ENCODE measurements around the gene KIRREL3.

GRCh38 chr11:126926376-126926791 lies 74.2 kb downstream of the KIRREL3 start:
- TF ChIP-seq EP300 (IDR thresholded peaks at IDR 0.05) (no peak), CTCF (IDR thresholded peaks at IDR 0.05) (no peak), MYC (IDR thresholded peaks at IDR 0.05; ENCODE audit: borderline replicate concordance, low read length) (no peak)
- TF ChIP-seq, protein P1, sequence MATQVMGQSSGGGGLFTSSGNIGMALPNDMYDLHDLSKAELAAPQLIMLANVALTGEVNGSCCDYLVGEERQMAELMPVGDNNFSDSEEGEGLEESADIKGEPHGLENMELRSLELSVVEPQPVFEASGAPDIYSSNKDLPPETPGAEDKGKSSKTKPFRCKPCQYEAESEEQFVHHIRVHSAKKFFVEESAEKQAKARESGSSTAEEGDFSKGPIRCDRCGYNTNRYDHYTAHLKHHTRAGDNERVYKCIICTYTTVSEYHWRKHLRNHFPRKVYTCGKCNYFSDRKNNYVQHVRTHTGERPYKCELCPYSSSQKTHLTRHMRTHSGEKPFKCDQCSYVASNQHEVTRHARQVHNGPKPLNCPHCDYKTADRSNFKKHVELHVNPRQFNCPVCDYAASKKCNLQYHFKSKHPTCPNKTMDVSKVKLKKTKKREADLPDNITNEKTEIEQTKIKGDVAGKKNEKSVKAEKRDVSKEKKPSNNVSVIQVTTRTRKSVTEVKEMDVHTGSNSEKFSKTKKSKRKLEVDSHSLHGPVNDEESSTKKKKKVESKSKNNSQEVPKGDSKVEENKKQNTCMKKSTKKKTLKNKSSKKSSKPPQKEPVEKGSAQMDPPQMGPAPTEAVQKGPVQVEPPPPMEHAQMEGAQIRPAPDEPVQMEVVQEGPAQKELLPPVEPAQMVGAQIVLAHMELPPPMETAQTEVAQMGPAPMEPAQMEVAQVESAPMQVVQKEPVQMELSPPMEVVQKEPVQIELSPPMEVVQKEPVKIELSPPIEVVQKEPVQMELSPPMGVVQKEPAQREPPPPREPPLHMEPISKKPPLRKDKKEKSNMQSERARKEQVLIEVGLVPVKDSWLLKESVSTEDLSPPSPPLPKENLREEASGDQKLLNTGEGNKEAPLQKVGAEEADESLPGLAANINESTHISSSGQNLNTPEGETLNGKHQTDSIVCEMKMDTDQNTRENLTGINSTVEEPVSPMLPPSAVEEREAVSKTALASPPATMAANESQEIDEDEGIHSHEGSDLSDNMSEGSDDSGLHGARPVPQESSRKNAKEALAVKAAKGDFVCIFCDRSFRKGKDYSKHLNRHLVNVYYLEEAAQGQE (IDR thresholded peaks at IDR 0.05) = no peak
- TF ChIP-seq, protein P2, sequence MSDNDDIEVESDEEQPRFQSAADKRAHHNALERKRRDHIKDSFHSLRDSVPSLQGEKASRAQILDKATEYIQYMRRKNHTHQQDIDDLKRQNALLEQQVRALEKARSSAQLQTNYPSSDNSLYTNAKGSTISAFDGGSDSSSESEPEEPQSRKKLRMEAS (IDR thresholded peaks at IDR 0.05) = no peak

Data from A549 (cell line).